GM19438 (cell line): ENCODE data around the gene CATSPER3.

Experiments
- ATAC-seq: cut with Tn5 transposase; IDR thresholded peaks from one replicate; pipeline ENCODE4 v1.9.1; 2021; ENCODE audit warnings: low read depth; ENCODE audit not compliant: unreplicated experiment

The CATSPER3 gene

DNA sequence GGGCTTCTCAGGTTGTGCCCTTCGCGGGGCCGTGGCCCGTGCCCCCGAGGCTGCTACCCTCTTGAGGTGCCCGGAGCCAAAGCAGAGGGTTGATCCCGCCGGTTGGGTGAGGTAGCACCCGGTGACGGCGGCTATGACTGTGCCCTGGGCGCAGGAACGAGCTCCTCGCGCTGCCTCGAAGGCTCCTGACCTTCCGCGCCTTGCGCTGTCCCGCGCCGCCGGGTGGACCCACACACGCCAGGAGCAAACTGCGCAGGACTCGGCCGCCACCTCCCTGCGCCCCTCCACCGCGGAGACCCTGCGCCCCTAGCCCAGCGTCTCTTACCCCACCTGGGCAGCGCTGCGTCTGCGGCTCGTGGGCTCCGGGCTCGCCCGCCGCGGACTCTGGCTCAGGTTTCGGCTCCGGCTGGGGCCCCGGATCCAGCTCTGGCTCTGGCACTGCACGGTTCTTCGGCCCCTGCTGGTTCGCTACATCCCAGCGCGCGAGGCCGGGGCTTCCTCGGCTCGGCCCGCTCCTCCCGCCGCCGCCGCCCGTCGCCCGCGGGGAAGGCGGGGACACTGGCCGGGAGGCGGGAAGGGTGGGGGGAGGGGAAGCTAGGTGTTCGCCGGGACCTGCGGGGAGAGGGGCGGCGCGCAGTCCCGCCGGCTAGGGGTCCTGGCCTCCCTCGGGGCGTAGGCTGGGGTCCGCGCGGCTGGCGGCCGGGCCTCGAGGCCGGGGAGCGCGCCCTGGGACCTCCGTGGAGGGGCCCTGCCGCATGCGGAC, 71.7 kb downstream of the CATSPER3 start:
- no peak for ATAC-seq

- ATAC-seq, result no peak
Observed at GRCh38 chr5:135040034-135040332, 72.3 kb downstream of the CATSPER3 start.

GRCh38 chr5:135040333-135041144, 72.8 kb downstream of the CATSPER3 start:
- no peak for ATAC-seq

GRCh38 chr5:135041145-135041587, 73.5 kb downstream of the CATSPER3 start:
- ATAC-seq, result no peak

GRCh38 chr5:135041726-135042125, 74.0 kb downstream of the CATSPER3 start:
- no peak for ATAC-seq

DNA sequence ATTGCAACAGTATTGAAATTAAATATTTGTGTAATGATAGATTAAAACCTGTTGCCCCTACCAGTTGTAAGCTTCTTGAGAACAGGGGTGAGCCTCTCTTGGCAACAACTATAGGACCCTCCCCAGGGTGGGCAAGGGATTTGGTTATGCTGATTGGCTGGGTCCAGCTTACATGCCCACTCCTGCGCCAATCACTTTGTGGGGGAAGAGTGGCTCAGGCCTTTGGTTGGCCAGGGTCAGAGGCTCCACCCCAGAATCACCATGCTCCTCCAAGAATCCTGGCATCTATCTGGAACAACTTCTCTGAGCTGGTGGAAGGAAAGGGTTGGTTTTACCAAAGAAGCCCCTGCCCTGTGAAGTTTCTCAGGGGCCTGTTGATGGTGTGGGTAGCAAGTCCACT, 74.9 kb downstream of the CATSPER3 start:
- no peak for ATAC-seq

DNA sequence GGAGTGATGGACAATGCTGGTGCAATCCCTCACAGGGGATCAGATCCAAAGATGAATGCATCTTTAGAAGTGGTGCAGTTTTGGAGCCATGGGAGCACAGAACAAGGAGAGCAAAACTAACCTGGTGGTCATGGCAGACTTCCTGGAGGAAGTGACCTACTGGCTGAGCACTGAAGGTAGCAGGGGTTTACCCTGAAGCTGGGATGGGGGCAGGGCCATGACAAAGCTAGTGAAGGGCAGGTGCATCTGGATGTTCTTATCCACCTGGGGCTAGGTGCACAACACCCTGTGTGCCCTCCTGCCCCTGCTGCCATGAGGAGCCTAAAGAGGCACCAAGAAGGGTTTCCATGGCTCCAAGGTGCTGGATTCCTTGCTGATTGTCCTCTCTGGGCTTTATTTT, 77.8 kb downstream of the CATSPER3 start:
- no peak for ATAC-seq

DNA sequence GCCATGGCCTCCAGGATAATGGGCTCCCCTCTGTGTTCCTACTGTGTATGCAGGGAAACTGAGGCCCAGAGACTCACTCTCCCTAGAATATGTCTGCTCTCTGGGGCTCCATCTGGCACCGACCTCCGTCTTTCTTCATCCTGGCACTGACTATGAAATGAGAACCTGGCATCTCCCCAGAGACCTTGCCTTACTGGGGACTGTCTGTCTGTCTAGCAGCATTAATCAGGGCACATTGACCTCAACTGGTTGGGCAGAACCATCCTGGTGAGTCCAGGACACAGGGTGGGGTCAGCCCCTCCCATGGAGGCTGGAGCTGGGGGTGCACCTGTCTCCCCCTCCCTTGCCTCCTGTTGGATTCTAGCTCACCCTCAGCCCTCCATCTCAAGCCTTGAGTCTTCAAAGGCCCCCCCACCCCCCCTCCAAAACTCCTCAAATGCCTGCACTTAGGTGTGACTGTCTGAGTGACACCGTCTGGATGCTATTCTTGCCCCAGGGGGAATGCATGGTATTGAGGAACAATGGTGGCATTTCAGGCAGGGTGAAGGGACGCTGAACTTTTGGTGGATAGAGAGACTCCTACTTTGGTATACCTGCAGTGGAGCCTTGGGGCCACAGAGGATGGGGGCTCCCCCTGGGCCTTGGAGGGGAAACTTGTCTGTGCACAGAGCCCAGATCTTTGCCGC, 79.1 kb downstream of the CATSPER3 start:
- ATAC-seq, result no peak

DNA sequence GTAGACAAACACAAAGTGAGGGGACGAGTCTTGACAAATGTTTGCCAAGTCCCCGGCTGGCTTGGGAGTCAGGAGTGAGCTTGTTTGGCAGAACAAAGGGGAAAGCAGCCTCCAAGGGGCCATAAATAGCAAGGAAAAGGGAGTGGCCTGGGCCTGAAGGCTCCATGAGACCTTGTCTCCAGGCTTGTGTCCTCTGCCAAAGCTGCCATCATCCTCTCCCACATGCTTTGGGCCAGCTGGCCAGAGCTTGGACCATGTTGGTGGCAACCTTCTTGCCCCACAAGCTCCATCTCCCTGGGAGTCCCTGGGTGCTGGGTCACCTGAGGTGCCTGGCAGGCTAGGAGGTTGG, 79.6 kb downstream of the CATSPER3 start:
- ATAC-seq, result no peak

- no peak for ATAC-seq
Observed at GRCh38 chr5:135048286-135048685, 80.6 kb downstream of the CATSPER3 start.

GRCh38 chr5:135048930-135049329, 81.2 kb downstream of the CATSPER3 start:
- no peak for ATAC-seq

DNA sequence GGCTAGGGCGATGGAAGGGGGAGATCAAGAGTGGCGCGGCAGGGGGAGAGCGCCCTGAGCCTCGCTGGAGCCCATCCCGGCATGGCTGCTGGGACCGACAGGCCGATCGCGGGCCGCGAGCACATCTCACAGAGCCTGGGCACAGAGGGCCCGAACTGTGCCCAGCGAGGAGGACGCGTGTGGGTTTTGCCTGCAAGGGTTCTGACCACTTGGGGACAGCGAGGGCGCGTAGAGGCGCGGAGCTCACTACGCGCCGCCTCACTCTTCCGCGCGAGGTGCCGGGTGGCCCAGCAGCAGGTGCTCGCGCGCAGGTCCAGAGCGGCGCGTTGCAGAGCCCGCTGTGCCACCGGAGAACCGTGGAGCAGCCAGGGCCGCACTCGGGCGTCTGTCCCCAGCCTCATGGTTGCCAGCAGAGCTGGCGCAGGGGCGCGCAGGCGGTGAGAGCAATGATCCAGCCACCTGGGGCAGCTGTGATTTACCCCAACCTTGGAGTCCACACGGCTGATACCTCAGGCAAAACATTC, 82.6 kb downstream of the CATSPER3 start:
- ATAC-seq, result no peak

GRCh38 chr5:135051399-135051798, 83.7 kb downstream of the CATSPER3 start:
- no peak for ATAC-seq

DNA sequence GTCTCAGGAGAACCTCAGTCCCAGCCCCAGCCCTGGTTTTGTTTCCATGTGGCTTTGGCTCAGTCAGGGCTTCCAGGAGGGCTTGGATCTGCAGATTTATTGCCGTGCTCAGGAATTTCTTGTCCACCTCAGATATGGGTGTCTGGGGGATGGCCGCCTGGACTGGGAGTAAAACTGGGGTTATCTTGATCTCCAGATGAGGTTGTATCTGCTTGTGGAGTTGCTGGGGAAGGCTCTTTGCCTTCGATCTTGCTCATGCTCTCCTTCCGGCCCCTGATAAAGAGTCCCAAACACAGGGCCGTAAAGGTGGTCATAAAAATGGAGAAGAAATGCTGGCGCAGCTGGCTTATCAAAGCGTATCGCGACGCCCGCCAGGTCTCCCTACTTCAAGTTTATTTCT, 84.2 kb downstream of the CATSPER3 start:
- ATAC-seq, result no peak

GRCh38 chr5:135052511-135053145, 84.9 kb downstream of the CATSPER3 start:
- no peak for ATAC-seq

DNA sequence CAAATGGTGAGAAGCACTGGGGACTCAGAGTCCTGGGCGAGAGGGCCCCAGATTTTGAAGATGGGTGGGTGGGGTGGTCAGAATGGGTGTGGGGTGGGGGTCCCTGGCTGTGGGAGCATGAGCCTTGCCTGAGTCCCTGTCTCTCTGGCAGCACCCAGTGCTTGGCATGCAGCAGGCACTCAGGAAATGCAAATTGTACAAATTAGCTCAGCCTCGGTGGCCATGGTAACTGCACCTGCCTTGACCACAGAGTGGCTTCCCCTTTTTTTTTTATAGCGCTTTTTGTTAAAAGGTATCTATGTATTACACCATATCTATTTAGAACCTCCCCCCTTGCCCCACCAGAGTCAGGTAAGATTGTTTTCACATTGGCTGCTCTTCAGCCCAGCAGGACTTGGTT, 85.6 kb downstream of the CATSPER3 start:
- peak; percentile 92 for ATAC-seq

GRCh38 chr5:135053989-135054388, 86.3 kb downstream of the CATSPER3 start:
- ATAC-seq, result no peak

DNA sequence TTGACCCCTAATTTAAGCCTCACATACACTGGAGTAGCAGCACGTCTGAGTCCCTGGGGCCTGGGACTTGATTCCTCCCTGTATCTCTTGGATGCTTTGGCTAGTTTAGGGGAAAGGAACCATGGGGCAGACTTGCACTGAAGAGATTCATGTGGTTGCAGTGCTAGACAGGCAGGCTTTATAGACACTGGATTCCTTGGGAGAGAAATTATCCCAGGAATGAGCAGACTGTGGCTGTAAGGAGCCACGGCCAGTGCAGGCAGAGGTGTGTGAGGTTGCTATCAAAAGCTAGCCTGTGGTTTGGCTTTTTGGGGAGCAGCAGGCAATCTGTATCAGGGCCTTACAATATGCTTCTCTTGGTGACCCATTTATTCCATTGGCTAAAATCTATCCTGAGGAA, 86.8 kb downstream of the CATSPER3 start:
- no peak for ATAC-seq

DNA sequence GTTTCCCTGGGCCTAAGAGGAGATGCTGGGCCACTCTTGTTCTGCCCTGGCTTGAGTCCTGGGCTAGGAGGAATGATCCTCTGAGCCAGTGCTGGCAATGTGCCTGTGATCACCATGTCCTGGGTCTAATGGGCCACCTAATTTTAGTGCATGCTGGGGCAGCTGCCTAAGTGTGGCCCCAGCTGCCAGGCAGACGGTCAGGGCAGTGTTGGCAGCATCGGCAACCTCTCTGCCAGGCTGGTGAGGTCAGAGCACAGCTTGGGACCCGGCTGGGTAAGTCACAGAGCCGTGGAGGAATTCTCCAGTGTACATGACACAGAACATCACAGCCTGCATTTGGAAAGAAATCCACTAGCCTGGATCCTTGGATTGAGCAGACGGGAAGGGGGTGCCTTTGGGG, 87.7 kb downstream of the CATSPER3 start:
- ATAC-seq, result no peak

GRCh38 chr5:135056316-135057030, 88.8 kb downstream of the CATSPER3 start:
- ATAC-seq, result no peak
